ENCODE results near the gene ANXA11. TPM values are rescaled to one million over a fixed set of nuclear protein-coding genes. Genes with fewer than 3 reads are reported as not detected.

ANXA11 gene
- total RNA-seq, 1 experiment from 2014 or later, result 327 TPM

GRCh38 chr10:80131499-80131901 is 73.8 kb downstream of the ANXA11 start:
- peak overlapping the region; percentile 42 for H3K27ac Mint-ChIP-seq (ENCODE audit: unreplicated experiment)
- Histone ChIP-seq H3K9me3 (no peaks in the 10 kb centered on the region), H3K36me3 (ENCODE audit: control insufficient read depth, insufficient read depth, low read length) (no peaks in the 10 kb centered on the region), H3K4me3 (ENCODE audit: low read depth, low read length) (no peak overlapping the region), H3K27me3 (replicated peaks; ENCODE audit: control insufficient read depth, insufficient read depth, low read length) (no peaks in the 10 kb centered on the region), H3K4me1 (peaks cover 8% of the 10 kb centered on the region)
- intact Hi-C loops (cut with micrococcal nuclease; ENCODE audit: unreplicated experiment), result loop anchor here (2.0 kb wide), 1 partner anchor 73 kb away; no protein-coding TSS in a partner anchor
- ChIA-PET CTCF (interaction anchor here (2.8 kb wide), 1 partner anchor 12 kb away, joined by 11 read pairs; no protein-coding TSS in a partner anchor), POLR2A (interaction anchor here (0.6 kb wide), 1 partner anchor 52 kb away, joined by 3 read pairs; no protein-coding TSS in a partner anchor)
- peaks cover 16% of the 10 kb centered on the region for H3K4me1 Mint-ChIP-seq (ENCODE audit: low read depth, unreplicated experiment)
- H3K9me3 Mint-ChIP-seq (ENCODE audit: unreplicated experiment), result no peaks in the 10 kb centered on the region
- DNase-seq, result no peak
- H3K36me3 Mint-ChIP-seq (ENCODE audit: insufficient read depth, unreplicated experiment), result no peaks in the 10 kb centered on the region
- no peak for TF ChIP-seq CTCF (IDR thresholded peaks at IDR 0.05; ENCODE audit: insufficient read depth in 1 of 2, low read depth in 1 of 2, low read length in 1 of 2, severe bottlenecking in 1 of 2, unreplicated experiment in 1 of 2)
- H3K4me3 Mint-ChIP-seq (ENCODE audit: unreplicated experiment), result no peak overlapping the region
- BruUV-seq (replicated peaks), result no TSS peak
- H3K27me3 Mint-ChIP-seq (ENCODE audit: insufficient read depth, unreplicated experiment), result no peaks in the 10 kb centered on the region

- H3K36me3 ChIP-seq (ENCODE audit: control insufficient read depth, insufficient read depth, low read length), result no peaks in the 10 kb centered on the region
- Mint-ChIP-seq H3K9me3 (ENCODE audit: unreplicated experiment) (no peaks in the 10 kb centered on the region), H3K4me3 (ENCODE audit: unreplicated experiment) (no peak overlapping the region), H3K27me3 (ENCODE audit: insufficient read depth, unreplicated experiment) (no peaks in the 10 kb centered on the region), H3K36me3 (ENCODE audit: insufficient read depth, unreplicated experiment) (no peaks in the 10 kb centered on the region), H3K27ac (ENCODE audit: unreplicated experiment) (no peak overlapping the region), H3K4me1 (ENCODE audit: low read depth, unreplicated experiment) (peaks cover 8% of the 10 kb centered on the region)
- H3K4me1 ChIP-seq, result peaks cover 8% of the 10 kb centered on the region
- POLR2A ChIA-PET, result no interaction called here
- CTCF ChIA-PET, result no interaction called here
- H3K4me3 ChIP-seq (ENCODE audit: low read depth, low read length), result no peak overlapping the region
- no peaks in the 10 kb centered on the region for H3K27me3 ChIP-seq (replicated peaks; ENCODE audit: control insufficient read depth, insufficient read depth, low read length)
- no peak for TF ChIP-seq CTCF (IDR thresholded peaks at IDR 0.05; ENCODE audit: insufficient read depth in 1 of 2, low read depth in 1 of 2, low read length in 1 of 2, severe bottlenecking in 1 of 2, unreplicated experiment in 1 of 2)
- H3K9me3 ChIP-seq, result no peaks in the 10 kb centered on the region
- intact Hi-C loops (cut with micrococcal nuclease; ENCODE audit: unreplicated experiment), result no loop called here
- no peak for DNase-seq
- BruUV-seq (replicated peaks), result no TSS peak
These were observed 78.5 kb downstream of the ANXA11 start for GRCh38 chr10:80126876-80127275.

- ChIA-PET CTCF (no interaction called here), POLR2A (no interaction called here)
- Mint-ChIP-seq H3K36me3 (ENCODE audit: insufficient read depth, unreplicated experiment) (no peaks in the 10 kb centered on the region), H3K27me3 (ENCODE audit: insufficient read depth, unreplicated experiment) (no peaks in the 10 kb centered on the region), H3K9me3 (ENCODE audit: unreplicated experiment) (no peaks in the 10 kb centered on the region), H3K27ac (ENCODE audit: unreplicated experiment) (no peak overlapping the region), H3K4me1 (ENCODE audit: low read depth, unreplicated experiment) (no peaks in the 10 kb centered on the region), H3K4me3 (ENCODE audit: unreplicated experiment) (no peak overlapping the region)
- no peak for TF ChIP-seq CTCF (IDR thresholded peaks at IDR 0.05; ENCODE audit: insufficient read depth in 1 of 2, low read depth in 1 of 2, low read length in 1 of 2, severe bottlenecking in 1 of 2, unreplicated experiment in 1 of 2)
- no peak for DNase-seq
- intact Hi-C loops (cut with micrococcal nuclease; ENCODE audit: unreplicated experiment), result no loop called here
- no peaks in the 10 kb centered on the region for H3K36me3 ChIP-seq (ENCODE audit: control insufficient read depth, insufficient read depth, low read length)
- H3K4me1 ChIP-seq, result no peaks in the 10 kb centered on the region
- no peaks in the 10 kb centered on the region for H3K27me3 ChIP-seq (replicated peaks; ENCODE audit: control insufficient read depth, insufficient read depth, low read length)
- H3K9me3 ChIP-seq, result no peaks in the 10 kb centered on the region
- BruUV-seq (replicated peaks), result no TSS peak
- no peak overlapping the region for H3K4me3 ChIP-seq (ENCODE audit: low read depth, low read length)
These were observed 82.6 kb downstream of the ANXA11 start for GRCh38 chr10:80122746-80123145.
